HT1080 (cell line): ENCODE results near the gene RNF220. TPM values are rescaled to one million over a fixed set of nuclear protein-coding genes. Genes with fewer than 3 reads are reported as not detected.

ENCODE experiments used
- DNase-seq: peaks from one replicate; pipeline ENCODE4 v3.0.0-alpha.2; 2015; ENCODE audit warnings: low read depth
- total RNA-seq: library from RNA; depleted of rRNA; stranded (reverse); fragments of >200 nt; shearing (Covaris generic); gene quantifications from 2 replicates; pipeline ENCODE4 v1.2.3, GENCODE V29; 2014

RNF220 gene
- total RNA-seq, 1 experiment from 2014 or later: 105 TPM

DNA sequence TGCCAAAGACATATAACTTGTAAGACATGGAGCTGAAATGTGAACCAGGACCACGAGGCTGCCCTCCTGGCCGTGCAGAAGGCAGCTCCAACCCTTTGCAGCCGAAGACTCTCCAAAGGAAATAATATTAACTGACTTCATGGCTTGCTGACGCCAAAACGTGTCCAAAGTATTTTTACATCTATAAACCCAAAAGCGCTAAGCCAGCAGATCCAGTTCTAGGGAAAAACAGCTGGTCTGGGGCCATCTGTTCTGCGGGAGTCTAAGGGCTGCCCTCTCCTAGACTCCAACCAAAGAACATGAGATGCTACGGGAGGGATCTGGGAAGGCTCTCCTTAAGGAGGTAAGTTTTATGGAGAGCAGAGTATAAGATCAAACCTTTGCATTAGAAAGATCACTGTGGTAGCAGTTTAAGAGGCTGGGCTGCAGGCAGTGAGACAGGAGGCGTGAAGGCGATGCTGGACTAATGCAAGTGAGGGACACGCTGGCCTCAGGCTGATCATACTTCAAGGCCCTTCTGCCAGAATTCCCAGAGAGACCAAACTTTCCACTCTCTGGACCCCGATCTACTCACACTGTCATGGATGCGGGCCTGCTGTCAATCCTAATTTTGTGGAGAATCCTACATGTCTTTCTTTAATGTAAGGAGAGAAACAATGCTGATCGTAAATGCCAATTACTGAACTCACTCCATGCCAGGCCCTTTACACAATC lies 268.1 kb downstream of the RNF220 start:
- no peak for DNase-seq

DNA sequence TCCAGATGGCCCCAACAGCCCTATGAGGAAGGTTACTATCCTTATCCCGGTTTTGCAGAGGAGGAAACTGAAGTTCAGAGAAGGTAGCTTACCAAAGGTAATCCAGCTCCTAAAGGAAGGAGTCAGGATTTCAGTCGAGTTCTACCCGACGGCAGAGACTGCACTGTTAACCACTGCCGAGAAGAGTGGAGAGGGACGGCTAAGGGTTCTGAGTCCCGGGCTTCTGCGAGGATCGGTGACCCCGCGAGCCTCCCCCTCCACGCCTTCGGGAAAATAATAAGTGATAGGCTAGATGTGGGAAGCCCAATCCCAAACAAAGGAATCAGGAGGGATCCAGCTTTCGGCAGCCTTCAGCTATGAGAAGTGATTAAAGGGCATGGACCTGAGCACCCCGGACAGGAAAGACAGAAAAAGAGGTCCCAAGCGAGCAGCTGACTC lies 268.6 kb downstream of the RNF220 start:
- no peak for DNase-seq

DNA sequence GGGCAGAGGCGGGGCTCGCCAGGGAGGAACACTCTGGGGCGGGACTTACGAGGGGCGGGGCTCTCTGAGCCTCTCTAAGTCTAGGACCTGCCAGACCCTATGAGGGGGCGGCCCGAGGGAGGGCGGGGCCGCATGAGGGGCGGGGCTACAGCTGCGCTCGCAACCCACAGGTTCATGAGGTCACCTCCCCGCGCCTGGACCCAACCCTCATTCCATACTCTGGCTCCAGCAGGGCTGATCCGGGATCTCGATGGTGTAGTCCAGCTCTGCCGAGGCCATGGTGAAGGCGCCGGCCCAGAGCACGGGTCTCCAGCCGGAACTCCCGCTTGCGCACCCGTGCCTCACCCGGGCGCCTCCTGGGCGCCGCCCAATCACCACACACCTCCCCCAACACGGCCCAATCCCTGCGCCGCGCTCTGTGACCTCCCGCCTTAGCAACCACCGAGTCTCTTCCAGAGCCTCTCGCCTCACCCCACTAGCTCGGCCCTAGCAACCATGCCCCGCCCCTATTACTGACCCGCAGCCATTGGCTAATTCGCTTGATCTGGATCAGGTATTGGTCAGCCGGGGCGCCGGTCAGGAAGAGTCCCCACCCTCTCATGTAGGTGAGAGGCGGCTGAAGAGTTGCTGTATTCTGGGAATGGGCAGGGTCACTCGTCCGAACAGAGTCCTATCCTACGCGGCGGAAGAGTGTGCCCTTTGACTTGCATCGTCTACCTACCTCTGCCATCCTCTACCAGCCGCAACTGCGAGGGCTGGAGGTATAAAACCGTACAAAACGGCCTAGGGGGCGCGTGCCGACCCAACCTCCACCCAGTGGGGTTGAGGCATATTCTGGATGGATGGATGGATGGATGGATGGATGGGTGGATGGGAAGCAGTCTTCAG lies 269.3 kb downstream of the RNF220 start, which contains the start of the genes ARMH1 and TMEM53:
Gene ARMH1, plus strand, starts transcription at position 602 of the 888 bp plus-strand sequence. CDS start 14,984 bp downstream, outside the sequence.
Gene TMEM53, minus strand, starts transcription at position 369 of the 888 bp plus-strand sequence. Its CDS starts 90 bp downstream, at position 279.
- peak; percentile 98 for DNase-seq

DNA sequence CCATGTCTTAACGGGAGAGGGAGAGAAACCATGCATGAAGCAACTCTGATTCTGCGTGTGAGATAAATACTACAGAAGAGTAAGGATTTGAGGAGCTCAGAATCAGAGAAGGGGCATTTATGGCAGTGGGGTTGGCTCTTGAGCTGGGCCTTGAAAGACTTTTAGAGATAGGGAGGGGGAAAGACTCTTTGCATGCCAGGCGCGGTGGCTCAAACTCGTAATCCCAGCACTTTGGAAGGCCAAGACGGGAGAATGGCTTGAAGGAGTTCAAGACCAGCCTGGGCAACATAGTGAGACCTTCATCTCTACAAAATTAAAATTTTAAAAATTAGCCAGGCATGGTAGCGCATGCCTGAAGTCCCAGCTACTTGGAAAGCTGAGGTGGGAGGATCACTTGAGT lies 270.1 kb downstream of the RNF220 start:
- DNase-seq: no peak

DNA sequence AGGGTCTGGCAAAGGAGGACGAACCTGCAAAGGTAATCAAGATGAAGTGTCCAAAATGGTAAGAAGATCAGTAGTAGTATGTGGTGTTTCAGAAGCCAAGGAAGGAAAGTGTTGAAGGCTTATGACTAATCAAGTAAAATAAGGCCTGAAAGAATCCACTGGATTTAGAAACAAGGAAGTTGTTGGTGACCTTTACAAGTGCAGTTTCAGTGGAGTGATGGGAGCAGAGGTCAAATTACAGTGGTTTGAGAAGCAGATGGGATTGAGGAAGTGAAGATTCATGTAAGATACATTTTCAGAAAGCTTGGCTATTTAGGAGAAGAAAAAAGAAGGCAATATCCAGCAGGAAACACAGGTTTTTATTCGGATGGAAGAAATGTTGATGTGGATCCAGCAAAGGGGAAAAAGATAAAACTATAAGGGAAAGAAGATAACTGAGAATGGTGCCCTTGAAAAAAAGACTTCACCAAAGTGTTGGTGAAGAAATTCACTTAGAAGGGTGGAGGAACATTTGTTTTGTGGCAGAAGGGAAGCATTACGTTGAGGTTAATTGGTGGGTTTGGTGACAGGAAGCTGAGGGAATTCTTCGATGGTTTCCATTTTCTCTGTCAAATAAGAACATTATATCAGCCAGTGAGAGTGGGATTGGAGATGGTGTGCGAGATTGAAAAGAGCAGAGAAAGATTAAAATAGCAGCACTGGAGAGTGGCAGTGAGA lies 271.6 kb downstream of the RNF220 start:
- DNase-seq: peak; percentile 83

DNA sequence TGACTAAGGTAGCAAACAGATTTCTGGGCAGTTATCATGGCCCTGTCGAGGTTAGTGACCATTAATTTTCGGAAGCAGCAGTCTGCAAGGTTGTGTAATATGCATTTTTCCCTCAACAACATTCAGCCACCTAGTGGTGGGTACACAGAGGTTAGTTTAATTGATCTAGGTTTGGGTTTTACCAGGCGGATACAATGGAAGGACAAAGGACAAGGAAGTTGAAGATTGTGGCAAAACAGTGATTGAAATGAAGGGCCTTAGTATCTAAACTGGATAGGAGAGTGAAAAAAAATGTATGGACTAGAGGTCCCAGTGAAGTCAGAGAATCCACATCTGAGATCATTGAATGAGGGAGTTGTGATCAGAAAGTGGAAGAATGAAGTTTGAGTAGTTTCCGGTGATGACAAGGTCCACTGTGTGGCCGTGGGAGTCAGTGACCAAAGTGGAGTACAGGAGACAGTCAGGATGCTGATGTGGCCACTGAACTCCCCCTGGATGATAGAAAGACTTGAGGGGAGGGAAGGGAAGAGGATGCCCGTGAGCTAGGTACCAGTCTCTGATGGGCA lies 272.2 kb downstream of the RNF220 start:
- DNase-seq: peak; percentile 57

DNA sequence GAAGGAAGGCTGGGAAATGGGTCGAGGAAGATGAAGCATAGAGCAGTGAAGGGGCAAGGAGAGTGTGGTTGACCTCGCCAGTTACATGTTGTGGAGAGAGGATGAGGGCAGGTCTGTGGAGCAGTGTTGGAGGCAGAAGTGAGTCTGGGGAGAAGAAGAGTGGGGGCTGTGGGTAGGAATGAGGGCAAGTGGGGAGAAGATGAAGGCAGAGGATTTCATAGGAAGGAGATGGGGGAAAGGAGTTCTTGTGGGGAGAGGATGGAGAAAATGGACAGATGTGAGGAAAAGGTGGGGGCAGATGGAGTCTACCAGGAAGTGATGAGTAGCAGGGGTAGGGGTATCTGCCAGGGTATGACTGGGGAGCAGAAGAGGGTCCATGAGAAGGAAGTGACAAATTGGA lies 273.1 kb downstream of the RNF220 start:
- DNase-seq: no peak

DNA sequence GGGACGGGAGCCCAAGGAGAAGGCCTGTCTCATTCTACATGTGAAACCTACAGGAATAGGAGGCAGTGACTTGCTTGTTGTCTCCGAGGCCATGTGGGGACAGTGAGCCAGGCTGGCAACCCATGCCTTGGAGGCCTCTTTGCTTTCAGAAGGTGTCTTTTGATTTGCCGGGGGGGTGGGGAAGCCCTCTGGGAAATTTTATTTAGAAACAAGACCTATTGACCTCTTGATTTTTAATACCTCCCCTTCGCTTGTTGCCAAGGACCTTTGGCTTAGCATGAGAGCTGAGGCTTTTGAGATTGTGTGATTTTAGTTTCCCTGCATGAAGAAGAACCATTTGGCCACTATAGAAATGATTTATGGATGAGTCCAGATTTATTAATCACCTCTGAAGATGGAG lies 273.6 kb downstream of the RNF220 start:
- DNase-seq: no peak

DNA sequence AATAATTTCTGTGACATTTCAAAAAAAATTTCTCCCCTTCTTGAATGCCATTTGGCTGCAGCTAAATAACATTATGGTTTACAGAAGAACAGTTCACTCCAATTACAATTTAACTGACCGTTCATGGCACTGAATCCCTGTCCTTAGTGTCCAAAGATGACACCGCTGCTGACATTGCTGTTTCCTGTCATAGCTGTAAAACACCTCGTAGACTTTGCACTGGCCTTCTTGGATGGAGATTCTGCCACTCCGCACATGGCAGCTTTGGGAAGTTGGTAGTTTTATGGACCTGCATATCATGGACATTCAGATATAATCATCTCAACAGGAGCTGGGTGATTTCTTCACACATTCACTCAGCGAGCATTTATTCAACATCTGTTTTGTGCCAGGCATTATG lies 274.4 kb downstream of the RNF220 start:
- DNase-seq: no peak

DNA sequence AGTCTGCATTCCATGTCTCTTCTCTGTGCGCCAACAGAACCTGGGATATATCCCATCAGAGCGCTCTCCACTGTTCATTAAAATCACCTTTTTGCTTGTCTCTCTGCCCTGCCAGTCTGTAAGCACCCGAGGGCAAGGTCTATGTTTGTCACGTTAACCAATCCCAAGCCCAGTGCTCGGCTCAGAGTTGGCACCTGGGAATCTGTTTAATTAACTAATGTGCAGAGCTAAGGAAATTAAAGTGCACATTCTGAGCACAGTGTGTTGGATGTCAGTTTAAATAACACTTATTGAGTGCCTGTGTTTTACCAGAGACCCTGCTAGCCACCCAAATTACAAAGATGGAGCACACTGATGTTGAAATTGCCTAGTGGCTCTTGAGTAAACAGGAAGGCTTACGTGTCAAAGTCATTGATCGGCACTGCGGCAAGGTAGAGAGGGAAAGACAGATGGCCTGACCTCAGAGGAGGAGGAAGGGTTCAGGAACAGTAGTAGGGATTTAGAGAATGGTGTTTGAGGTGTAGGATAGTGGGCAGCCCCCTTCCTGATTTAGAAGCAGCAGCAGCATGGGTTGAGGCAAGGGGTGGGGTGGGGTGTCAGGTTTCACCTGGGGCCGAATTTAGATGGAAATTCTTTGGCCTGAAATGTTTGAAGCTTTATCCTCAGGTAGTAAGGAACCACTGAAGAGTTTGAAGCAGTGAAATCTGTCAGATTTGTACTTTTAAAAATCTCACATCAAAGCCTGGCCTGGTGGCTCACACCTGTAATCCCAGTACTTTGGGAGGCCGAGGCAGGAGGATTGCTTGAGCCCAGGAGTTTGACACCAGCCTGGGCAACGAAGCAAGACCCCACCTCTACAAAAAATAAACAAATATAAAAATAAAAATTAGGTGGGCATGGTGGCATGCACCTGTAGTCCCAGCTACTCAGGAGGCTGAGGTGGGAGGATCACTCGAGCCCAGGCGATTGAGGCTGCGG lies 277.1 kb downstream of the RNF220 start:
- DNase-seq: no peak

DNA sequence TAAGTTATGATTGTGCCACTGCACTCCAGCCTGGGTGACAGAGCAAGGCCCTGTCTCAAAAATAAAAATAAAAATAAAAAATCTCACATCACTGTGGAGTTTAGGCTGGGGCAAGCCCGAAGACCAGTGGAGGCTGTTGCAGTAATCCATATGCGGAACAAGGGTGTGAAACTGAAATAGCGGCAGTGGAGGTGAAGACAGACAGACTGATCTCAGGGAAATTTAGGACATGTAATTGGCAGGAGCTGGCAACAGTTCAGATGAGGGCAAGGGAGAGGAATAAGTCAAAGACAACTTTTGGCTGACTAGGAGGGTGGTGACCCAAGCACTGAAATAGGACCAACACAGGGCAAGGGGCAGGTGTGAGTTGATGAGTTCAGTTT lies 277.8 kb downstream of the RNF220 start:
- DNase-seq: no peak

DNA sequence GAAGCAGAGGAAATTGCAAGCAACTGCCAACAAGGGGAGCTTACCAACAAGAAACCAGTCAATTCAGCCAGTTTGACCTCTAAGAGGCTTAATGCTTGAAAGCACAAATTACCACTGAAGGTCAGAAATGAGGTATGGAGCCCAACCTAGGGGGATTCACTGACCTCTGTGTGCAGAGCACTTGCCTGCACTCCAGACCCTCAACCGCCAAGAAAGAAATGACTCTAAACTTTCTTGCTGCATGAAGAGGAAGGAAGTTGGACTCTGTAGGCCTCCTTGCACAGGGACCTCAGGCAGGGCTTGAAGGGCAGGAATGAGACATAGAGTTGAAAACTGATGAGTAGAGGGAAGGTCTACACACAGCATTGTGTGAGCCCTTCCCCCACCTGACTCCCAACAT lies 279.5 kb downstream of the RNF220 start:
- no peak for DNase-seq

DNA sequence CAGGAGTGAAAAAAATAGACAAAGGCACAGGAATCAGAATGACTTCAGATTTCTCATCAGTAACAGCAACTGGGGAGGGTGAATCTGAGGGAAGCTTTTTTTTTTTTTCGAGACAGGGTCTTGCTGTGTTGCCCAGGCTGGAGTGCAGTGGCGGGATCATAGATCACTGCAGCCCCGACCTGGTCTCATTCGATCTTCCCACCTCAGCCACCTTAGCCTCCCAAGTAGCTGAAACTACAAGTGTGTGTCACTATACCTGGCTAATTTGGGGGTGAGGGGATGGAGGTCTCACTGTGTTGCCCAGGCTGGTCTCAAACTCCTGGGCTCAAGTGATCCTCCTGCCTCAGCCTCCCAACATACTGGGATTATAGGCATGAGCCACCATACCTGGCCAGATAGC lies 280.2 kb downstream of the RNF220 start:
- no peak for DNase-seq

DNA sequence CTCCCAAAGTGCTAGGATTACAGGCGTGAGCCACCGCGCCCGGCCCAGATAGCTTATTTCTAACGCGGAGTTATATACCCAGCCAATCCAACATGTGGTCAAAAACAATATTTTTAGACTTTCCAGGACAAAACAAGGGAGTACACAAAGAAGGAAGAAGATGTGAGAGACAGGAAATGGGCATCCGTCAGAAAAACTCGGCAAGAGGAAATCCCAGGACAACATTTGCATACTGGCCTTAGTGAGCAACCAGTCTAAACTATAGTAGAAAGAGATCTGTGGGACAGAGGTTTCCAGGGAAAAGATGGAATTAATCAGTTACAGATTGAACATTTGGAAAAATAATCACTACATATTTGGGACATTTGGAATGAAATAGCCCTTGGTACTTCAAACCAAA lies 280.8 kb downstream of the RNF220 start:
- no peak for DNase-seq

DNA sequence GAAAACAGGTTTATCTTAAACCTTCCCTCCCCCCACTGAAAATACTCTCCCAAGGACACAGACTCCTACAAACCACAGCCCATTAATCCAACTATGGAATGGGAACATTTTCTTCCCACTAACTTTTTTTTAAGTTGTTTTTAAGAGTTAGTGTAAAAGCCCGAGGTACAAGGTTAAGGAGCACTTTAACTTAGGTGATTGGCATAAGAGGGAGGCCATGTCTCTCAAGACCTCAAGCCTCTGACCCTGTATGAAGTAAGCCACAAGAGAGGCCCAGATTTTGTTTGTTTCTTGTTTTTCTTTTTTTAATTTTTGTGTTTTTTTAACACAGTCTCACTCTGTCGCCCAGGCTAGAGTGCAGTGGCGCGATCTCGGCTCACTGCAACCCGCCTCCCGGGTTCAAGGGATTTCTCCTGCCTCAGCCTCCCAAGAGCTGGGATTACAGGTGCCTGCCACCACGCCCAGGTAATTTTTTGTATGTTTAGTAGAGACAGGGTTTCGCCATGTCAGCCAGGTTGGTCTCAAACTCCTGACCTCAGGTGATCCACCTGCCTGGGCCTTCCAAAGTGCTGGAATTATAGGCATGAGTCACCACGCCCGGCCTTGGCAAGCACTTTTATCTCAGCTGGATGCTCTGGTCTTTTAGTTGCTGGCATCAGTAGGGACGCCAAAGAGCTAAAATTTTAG lies 283.8 kb downstream of the RNF220 start:
- DNase-seq: no peak

DNA sequence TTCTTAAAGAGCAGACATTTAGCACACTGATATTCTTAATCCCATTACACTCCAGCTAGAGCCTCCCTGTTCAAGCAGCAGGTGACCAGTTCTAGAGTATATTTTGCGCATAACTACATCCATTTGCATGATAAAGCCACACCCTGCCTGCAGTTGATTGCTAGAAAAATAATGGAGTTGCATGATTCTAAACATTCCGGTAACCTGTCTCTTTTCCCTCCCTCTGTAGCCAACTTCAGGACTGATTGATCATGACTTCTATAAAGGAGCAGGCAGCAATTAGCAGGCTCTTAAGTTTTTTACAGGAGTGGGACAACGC lies 284.4 kb downstream of the RNF220 start:
- DNase-seq: no peak

DNA sequence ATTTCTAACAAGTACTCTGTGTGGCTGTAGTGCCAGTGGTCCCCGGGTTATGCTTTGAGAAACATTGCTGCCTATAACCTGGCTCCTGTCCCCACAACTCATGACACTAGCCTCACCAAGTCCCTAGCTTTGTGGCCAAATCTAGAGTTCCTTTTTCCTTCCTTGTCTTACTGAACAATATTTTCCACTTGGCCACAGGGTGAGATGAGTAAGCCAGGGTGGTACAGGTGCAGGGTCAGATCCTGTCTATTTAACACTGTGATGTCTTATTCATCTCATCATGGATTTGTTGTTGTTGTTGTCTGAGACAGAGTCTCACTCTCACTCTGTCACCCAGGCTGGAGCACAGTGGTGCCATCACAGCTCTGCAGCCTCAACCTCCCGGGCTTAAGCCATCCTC lies 288.1 kb downstream of the RNF220 start:
- no peak for DNase-seq

DNA sequence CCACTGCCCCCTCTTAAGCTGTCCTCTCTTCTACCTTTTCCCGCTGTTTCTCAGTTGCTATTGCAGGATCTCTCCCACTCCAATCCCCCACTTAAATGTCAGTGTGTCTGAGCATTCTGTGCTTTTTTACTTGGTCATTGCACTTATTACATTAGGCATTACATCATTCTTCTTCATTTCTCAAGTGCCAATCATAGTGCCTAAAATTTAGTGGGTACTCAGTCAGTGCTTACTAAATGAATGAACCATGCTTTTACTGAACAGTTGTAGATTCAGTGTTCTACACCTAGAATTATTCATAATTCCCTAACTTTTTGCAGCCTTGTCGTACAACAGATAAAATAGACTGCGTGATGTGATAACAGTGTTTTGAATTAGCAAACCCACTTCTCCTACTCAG lies 288.8 kb downstream of the RNF220 start:
- no peak for DNase-seq

DNA sequence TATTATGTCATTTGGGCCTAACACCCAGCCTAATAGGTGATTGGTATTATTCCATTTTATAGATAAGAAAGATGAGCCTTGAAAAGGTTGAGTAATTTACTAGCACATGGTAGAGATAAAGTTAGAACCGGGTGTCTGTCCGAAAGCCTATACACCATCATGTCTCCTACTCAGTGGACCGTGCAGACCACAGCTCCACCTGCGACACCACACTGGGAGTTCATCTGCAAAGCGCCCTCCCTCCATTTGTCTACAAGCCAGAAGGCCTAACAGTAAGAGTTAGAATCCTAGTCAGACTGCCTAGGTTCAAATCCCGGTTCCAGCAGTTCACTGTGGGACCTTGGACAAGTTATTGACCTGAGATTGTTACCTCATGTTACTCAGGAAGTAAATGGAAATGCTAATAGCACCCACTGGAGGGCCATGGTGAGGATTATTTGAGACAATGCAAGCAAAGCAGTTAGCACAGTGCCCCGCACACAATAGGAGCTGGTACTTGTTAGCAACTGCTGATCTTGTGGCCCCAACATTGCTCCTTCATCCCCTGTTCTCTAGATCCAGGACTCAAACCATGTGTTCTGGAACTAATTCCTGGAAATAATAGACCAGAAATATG lies 289.9 kb downstream of the RNF220 start:
- no peak for DNase-seq
